NCI-H1105 (cell line): ENCODE data around the gene CAPN7.

Source experiments
- DNase-seq: peaks from one replicate; lab custom pipeline; 2025; lab: John Stamatoyannopoulos, UW

The CAPN7 gene

DNA sequence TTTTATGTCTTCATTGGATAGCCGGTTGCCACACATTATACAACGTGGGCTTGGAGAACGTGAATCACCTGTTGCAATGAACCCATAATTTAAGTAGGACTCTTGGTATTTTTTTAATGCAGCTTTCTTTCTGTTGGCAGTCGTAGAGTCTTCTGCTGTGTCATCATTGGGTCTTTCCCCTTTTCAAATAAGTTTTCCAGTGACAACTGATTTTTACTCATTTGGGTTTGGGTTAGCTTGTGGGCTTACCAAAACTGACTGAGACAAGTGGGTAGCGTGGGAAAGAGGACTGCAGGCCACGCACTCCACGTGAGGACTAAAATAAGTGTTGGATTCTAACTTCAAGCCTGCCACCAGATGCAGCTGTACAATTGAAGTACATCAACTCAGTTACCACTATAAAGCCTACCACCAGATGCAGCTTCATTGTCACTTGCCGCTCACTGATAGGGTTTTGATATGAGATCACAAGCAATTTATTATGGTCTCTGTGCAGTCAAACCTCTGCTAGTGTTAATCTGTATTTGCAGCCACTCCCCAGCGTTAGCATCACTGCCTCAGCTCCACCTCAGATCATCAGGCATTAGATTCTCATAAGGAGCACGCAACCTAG is 6.4 kb upstream of the CAPN7 start:
- DNase-seq, result no peak

GRCh38 chr3:15204005-15204404 is 2.0 kb upstream of the CAPN7 start:
- DNase-seq, result no peak

DNA sequence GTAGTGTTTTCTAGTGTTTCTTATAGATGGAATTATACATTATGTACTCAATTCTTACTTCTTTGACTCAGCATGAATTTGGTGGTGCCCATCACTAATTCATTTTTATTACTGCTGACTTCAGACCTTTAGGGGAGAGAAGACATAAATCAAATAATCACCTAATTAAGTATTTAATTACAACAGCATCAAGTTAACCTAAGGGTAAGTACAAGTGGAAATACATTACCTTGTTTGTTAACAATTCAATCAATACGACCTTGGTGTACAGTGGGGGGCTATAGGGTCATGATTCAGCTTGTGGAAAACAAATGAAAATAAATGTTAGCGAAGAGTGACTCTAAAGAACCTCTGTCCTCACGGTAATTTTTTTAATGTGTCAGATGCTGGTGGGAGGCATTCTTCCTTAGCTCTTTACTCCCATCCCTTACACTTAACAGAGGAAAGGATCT is 538 bp upstream of the CAPN7 start:
- no peak for DNase-seq

GRCh38 chr3:15206662-15207576 is 873 bp downstream of the CAPN7 start:
- DNase-seq, result no peak

DNA sequence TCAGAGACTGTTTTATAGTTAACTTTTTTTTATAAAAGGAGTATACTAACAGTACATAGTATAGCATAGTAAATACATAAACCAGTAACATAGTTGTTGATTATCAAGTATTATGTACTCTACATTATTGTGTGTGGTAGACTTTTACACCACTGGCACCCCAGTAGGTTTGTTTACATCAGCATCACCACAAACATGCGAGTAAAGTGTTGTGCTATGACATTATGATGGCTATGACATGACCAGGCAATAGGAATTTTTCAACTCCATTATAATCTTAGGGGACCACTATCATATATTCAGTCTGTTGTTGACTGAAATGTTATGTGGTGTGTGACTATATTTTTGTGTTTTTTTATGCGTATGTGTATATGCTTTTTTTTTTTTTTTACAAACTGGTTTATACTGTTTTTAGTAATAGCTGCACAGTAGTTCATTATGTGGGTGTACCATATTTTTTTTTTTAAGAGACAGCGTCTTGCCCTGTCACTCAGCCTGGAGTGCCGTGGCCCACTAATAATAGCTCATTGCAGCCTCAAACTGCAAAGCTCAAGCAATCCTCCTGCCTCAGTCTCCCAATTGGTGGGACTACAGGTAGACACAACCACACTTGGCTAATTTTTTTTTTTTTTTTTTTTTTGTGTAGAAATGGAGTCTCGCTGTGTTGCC is 1.9 kb downstream of the CAPN7 start:
- no peak for DNase-seq

DNA sequence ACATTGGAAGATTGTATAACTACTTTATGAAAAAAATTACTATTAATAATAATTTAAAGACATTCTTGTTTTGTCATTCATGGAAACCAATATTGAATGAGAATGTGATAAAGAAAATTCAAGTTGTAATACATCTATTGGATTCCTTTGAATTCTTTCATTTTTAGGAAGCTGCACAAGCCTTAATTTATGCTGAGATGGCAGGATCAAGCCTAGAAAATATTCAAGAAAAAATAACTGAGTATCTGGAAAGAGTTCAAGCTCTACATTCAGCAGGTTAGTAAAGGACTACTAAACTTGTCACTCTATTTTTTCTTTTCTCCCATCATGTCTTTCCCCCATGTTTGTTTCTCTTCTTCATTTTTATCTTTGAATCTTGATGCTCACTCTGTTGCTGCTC is 5.9 kb downstream of the CAPN7 start:
- DNase-seq, result no peak

GRCh38 chr3:15214758-15215157 is 8.7 kb downstream of the CAPN7 start:
- no peak for DNase-seq

DNA sequence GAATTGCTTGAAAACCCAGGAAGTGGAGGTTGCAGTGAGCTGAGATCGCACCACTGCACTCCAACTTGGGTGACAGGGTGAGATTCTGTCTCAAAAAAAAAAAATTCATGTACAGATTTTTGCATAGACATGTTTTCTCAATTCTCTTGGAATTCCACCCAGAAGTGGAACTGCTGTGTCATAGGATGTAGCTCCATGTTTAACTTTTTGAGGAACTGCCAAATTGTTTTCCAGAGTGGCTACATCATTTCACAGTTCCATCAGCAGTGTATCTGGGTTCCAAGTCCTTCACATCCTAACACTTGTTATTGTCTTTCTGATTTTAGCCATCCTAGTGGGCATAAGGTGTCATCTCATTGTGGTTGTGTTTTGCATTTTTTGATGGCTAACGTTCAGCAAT is 9.9 kb downstream of the CAPN7 start:
- DNase-seq, result no peak

DNA sequence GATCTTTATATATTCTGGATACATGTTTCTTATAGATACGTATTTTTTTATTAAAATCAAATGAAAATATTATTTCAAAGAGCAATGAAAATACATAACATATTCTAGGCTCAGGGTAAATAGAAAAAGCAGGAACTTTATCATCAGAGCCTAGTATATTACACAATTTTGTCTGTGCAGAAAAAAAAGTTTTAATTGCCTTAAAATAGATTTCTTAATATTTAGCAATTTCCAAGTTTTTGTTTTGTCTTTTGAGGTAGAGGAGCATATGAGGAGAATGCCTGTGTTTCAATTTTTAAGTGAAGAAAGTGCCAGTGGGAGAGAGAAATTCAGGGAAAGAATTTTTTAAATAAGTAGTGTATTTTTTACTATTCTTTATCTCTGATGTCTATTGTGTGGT is 10.5 kb downstream of the CAPN7 start:
- DNase-seq, result no peak

DNA sequence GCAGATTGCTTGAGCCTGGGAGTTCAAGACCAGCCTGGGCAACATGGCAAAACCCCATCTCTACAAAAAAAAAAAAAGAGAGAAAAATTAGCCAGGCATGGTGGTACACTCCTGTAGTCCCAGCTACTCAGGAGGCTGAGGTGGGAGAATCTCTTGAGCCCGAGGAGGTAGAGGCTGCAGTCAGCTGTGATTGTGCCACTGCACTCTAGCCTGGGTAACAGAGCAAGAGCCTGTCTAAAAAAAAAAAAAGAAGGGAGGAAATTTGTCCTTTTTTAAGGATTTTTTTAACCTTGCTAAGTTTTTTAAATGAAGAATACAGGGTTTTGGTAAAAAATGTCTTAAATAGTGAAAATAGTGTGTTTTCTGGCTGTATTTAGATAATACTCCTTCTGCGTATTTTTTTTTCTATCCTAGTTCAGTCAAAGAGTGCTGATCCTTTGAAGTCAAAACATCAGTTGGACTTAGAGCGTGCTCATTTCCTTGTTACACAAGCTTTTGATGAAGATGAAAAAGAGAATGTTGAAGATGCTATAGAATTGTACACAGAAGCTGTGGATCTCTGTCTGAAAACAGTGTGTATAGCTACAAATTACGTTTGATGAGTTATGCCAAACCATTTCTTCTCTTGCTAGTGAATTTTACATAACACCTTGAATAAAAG is 11.1 kb downstream of the CAPN7 start:
- no peak for DNase-seq

GRCh38 chr3:15217841-15218267 is 11.8 kb downstream of the CAPN7 start:
- DNase-seq, result no peak

DNA sequence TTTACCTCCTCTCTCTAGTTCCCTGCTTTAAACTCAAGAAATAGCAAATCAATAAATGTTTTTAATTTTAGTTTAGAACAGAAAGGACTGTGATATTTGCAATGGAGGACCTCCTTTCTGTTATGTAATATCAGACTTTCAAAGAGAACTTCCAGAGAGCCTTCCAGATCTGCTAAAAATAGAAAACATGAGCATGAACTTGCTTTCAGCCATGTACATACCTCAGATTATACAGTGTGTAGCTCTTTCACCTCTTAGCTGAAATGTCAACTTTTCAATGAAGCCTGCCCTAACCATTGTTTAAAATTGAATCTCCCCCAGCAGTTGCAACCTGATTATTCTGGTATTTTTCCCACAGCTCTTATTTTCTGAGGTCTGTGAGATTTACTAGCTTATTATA is 12.6 kb downstream of the CAPN7 start:
- no peak for DNase-seq

DNA sequence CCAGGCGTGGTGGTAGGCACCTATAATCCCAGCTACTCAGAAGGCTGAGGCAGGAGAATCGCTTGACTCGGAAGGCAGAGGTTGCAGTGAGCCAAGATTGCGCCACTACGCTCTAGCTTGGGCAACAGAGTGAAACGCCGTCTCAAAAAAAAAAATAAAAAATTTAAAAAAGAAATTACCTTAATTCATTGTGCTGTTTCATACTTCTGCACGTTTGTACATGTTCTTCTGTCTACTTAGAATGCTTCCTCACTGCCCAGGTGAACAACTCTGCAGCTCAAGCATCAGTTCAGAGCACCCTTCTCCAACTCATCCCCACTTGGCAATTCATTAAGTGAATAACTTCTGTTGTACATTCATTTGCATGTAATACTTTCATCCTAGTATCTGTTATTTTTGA is 14.0 kb downstream of the CAPN7 start:
- DNase-seq, result no peak

DNA sequence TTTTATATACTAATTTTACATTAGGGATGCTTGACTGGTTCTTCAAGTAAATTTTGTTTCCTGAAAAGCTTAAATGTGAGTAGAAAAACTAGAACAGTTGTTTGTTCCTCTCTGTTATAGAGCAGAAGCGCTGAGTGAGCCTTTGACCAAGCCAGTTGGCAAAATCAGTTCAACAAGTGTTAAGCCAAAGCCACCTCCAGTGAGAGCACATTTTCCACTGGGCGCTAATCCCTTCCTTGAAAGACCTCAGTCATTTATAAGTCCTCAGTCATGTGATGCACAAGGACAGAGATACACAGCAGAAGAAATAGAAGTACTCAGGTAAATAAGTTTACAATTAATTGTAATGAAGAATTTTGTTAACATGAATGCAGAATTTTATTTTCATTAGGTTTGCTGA is 14.6 kb downstream of the CAPN7 start:
- DNase-seq, result no peak

DNA sequence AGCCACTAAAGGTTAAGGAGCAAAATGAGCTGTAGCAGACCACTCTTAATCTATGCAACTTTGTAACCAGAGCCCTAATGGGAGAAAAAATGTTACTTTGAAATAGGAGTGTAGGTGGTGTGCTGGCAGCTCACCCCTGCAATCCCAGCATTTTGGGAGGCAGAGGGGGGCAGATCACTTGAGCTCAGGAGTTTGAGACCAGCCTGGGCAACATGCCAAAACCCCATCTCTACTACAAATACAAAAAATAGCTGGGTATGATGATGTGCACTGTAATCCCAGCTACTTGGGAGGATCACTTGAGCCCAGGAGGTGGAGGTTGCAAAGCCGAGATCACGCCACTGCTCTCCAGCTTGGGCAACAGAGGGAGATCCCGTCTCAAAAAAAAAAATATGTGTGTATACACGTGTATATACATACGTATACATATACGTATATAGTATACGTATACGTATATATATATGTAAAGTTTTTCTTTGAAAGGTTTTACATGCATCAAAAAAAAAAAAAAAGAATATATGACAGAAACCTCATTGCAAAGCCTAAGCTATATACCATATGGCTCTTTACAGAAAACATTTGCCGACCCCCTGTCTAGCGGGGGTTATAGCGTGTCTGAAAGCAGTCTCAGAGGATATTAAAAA is 15.7 kb downstream of the CAPN7 start:
- DNase-seq, result no peak

- DNase-seq, result no peak
These were observed 17.9 kb downstream of the CAPN7 start for GRCh38 chr3:15223685-15224572.

DNA sequence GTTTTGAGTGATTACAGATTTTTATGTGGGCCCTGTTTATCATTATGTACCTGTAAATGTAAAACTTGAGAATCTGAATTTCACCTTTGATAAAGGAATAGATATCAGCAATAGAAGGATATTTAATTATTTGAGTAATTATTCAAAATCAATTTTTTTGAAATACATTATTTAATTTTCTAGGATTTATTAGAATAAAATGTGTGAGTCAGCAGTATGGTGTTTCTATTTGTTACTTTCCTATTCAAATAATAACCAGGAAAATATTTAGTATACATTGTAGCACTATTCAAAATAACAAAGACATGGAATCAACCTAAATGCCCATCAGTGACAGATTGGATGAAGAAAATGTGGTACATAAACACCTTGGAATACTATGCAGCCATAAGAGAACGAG is 22.1 kb downstream of the CAPN7 start:
- DNase-seq, result no peak

- no peak for DNase-seq
These were observed 23.2 kb downstream of the CAPN7 start for GRCh38 chr3:15229262-15229661.

GRCh38 chr3:15241341-15241740 is 35.3 kb downstream of the CAPN7 start:
- no peak for DNase-seq

- no peak for DNase-seq
These were observed 37.9 kb downstream of the CAPN7 start for GRCh38 chr3:15243822-15244482.
